HG03045 (cell line): ENCODE results near the gene SIRT6.
"Not testable (repeated sequence)": the region's sequence is repeated elsewhere in the genome, so short reads cannot be mapped to it uniquely, and the experiment has no call there.

Source experiments
- ATAC-seq: cut with Tn5 transposase; IDR thresholded peaks from one replicate; pipeline ENCODE4 v1.9.1; 2021; ENCODE audit warnings: mild to moderate bottlenecking, moderate library complexity; ENCODE audit not compliant: unreplicated experiment

SIRT6 gene

GRCh38 chr19:4175669-4175931 is 6.8 kb downstream of the SIRT6 start:
- no peak for ATAC-seq

DNA sequence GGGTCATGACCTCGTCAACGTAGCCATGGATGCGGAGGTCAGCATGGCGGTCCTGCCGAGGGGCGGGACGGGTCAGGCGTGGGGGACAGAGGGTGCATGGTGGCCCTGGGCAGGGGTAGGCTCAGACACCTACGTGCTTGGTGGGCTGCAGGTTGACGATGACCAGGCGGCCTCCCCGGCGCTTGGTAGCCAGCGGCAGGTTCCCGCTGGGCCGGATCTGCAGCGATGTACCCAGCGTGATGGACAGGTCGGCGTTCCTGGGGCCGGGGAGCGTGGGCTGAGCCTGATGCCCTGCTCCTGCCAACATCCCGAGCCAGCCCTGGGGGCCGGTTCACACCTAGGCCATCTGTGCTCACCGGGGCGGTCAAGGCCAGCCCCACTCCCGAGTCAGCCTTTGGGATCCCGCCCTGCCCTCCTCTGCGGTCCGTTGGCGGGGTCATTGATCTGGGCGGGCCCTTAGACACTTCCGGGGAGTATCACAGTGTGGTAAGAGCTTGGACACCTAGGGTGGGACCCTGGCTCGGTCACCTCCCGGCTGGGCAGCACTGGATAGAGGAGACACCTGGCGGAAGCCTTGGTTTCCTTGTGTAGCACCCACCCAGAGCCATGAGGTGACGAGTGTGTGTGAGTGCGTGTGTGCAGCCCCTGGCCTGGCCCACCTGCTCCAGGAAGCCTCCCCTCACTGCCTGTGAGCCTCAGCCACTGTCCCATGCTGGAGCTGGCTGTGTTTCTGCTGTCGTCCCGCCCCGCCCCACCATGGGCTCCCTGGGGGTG is 7.3 kb downstream of the SIRT6 start:
- ATAC-seq, result no peak

GRCh38 chr19:4174213-4174894 is 8.0 kb downstream of the SIRT6 start:
- no peak for ATAC-seq

DNA sequence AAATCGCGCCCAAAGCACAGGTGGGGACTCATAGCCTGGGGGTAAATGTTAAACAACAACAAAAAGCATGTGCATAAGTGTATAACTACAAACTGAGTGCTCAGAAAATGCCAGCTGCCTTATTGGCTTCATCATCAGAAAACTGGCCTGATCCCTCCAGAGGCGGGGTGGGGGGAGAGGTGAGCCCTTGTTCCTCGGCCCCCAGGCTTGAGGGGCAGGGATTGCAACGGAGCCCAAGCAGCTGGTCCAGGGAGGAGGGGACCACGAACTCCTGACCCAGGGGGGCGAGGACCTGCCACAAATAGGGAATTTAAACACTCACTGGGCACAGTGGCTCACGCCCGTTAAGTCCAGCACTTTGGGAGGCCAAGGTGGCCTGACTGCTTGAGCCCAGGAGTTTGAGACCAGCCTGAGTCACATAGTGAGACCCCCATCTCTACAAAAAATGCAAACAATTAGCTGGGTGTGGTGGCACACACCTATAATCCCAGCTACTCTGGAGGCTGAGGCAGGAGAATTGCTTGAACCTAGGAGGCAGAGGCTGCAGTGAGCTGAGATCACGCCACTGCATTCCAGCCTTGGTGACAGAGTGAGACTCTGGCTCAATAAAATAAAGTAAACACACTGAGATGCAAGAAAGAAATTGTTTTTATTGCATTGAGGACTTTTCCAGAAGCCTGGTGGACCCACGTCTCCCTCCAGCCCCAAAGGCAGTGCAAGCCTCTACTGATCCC is 8.7 kb downstream of the SIRT6 start:
- ATAC-seq, result no peak

DNA sequence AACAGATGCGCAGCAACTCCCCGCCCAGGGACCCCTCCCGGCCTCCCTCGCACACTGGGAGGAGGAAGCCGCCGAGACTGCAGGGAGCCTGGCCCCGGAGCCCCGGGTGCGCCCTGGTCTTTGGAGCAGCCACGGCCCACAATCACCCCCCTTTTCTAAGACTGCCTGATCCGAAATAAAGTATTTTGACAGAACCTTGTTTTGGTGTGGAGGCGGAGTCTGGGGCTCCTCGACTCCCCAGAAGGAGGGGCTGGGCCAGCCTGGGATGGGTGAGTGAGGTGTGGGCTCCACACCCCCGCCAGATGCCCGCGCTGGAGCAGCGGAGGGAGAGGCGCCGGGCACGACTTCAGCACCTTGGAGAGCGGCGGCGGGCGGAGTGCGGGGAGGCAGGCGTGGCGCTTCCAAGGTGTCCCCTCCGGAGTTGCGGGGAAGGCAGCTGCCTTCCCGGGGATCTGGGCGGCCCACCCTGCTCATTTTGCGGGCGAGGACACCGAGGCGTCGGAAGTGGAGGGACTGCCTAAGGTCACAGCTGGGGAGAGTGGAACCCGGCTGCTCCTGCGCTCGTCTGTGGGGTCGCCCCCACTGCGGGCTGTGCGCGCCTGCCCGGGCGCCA is 9.4 kb downstream of the SIRT6 start:
- ATAC-seq, result no peak

DNA sequence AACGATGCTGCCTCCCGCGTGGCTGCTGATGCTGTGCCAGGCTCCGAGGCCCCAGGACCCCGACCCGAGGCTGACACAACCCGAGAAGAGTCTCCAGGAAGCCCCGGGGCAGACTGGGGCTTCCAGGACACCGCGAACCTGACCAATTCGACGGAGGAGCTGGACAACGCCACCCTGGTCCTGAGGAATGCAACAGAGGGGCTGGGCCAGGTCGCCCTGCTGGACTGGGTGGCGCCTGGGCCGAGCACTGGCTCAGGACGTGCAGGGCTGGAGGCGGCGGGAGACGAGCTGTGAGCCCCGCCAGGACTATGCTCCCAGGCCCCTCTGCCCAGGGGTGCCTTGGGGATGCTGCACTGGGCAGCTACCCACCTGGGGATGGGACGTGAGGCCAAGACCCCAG is 10.7 kb downstream of the SIRT6 start:
- ATAC-seq, result no peak

- ATAC-seq, result no peak
These were observed 18.1 kb downstream of the SIRT6 start for GRCh38 chr19:4164262-4164661.

DNA sequence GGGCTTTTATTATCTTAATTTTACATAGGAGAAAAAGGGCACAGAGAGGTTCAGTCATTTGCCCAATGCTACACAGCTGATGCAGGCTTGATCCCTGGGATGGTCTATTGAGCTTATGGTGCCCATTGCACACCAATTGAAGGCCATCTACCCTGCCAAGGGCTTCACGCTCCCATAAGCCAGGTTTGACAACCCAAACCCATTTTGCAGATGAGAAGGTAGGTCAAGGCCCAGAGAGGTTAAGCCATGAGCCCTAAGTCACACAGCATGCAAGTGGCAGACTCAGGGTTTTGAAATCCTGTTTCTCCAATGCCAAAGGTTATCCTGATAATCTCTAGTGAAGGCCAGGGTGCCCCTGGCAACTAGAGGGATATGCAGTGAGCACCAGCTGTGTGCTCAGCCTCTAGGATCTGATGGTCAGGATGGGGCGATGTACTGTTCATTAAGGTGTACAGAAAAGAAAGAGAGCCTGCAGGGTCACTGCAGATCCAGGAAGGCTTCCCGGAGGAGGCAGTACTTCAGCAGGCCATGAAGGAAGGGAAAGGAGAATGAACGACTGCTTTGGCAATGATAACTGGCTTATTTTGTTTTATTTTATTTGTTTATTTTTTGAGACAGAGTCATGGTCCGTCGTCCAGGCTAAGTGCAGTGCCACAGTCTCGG is 20.8 kb downstream of the SIRT6 start:
- no peak for ATAC-seq

DNA sequence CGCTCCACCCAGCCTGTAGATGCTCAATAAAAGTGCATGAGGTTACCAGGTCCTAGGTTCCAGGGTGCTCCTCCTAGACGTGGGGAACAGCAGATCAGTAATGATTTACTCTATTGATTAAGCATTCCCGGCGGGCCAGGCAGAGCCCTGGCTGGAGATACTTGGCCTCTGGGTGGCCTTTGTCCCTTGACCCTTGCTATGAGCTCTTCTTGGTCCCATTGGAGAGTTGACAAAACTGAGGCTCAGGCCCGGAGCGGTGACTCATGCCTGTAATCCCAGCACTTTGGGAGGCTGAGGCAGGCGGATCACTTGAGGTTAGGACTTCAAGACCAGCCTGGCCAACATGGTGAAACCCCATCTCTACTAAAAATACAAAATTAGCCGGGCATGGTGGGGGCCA is 24.4 kb downstream of the SIRT6 start:
- not testable (repeated sequence) for ATAC-seq

- ATAC-seq, result no peak
These were observed 25.2 kb downstream of the SIRT6 start for GRCh38 chr19:4157164-4157563.

DNA sequence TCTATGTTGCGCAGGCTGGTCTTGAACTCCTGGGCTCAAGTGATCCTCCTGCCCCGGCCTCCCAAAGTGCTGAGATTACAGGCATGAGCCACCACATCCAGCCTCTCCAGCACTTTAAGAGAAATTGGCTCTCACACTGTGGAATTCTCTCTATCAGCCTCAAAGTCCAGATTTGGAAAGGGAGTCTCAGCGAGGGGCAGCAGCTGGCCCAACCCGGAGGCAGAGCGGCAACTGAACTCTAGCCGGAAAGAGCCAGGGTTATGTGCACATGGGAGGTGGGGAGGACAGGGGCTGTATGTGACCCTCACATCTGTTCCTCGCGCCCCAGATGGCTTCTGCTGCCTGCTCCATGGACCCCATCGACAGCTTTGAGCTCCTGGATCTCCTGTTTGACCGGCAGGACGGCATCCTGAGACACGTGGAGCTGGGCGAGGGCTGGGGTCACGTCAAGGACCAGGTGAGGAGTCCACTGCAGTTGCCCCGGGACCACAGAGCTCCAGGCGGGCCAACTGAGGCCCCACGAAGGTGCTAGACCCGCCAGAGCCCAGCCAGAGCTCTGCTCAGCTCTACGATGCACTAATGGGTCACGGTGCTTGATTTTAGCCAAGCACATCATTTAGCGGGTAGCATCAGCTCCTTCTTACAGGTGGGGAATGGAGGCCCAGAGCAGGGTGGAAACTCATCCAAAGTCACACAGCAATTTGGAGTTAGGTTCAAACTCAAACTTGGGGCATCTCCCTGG is 27.6 kb downstream of the SIRT6 start:
- no peak for ATAC-seq

DNA sequence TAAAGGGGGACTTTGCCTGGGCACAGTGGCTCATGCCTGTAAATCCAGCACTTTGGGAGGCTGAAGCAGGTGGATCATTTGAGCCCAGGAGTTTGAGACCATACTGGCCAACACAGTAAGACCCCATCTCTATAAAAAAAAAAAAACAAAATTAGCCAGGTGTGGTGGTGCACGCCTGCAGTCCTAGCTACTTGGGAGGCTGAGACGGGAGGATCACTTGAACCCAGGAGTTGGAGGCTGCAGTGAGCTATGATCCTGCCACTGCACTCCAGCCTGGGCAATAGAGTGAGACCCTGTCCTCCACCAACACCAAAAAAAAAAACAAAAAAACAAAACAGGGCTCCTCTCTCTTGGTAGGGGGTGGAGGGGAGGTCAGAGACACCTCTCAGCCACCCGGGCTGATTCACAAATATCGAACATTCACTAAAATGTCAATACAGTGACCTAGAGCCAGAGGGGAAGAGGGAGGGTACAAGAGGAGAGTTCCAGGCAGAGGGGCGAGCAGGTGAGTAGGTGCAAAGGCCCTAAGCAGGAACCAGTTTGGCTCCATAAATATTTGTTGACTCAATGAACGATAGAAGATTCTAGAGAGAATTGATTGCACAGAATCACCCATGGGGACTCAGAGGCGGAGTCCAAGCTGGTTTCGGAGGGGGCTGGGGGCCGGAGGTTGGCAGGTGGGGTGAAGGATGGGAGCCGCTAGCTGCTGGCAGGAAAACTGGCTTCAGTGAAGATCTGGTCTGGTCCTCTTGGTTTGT is 29.9 kb downstream of the SIRT6 start:
- no peak for ATAC-seq

- no peak for ATAC-seq
These were observed 30.7 kb downstream of the SIRT6 start for GRCh38 chr19:4151623-4152022.

GRCh38 chr19:4149518-4150288 is 32.7 kb downstream of the SIRT6 start:
- ATAC-seq, result no peak

- ATAC-seq, result no peak
These were observed 37.6 kb downstream of the SIRT6 start for GRCh38 chr19:4144666-4145249.

GRCh38 chr19:4142916-4143315 is 39.4 kb downstream of the SIRT6 start:
- not testable (repeated sequence) for ATAC-seq

DNA sequence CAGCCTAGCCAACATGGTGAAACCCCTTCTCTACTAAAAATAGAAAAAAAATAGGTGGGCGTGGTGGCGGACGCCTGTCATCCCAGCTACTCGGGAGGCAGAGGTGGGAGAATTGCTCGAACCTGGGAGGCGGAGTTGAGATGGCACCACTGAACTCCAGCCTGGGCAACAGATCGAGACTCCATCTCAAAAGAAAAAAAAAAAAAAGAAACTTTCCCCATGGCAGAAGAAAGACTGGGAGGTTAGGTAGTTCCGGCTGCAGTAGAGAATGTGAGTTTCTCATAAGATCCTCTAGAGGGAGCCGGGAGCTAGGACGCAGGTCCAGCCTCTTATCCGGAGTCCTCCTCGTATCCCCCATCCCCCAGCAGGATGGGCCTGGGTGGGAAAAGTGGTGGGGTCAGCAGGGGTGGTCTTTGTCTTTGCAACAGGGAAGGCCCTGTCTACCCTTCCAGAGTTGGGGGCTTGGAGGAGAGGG is 42.1 kb downstream of the SIRT6 start:
- ATAC-seq, result no peak

DNA sequence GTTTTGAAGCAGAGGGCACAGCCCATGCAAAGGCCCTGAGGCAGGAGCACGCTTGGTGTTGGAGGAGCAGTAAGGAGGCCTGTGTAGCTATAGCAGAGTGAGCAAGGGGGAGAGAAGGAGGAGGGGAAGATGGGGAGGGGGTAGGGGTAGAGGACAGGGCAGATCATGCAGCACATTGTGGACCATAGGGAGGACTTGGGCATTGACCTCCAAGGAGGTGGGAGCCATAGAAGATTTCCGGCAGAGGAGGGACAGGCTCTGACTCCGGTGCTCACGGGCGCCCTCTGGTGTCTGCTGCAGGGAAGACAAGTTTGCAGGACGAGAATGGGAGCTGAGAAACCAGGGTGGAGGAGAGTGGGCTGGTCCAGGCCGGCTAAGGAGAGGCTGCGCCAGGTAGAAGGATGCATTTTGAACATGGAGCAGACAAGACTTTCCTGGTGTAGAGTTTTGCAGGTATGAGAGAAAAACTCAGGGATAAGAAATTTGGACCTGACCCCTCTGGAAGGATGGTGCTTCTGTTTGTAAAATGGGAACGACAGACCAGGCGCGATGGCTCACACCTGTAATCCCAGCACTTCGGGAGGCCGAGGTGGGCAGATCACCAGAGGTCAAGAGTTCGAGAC is 42.6 kb downstream of the SIRT6 start:
- ATAC-seq, result no peak
